Astrocyte (in vitro differentiated cells and primary cell): ENCODE measurements around the gene SLC22A31.

Experiments
- CTCF ChIP-seq: IDR thresholded peaks from 2 replicates; pipeline ENCODE4 v1.5.1; 2011; ENCODE audit warnings: low read depth, mild to moderate bottlenecking, inconsistent platforms, low read length, moderate library complexity; ENCODE audit not compliant: insufficient read depth
- EZH2 ChIP-seq: IDR thresholded peaks from 2 replicates; pipeline ENCODE4 v1.6.1; 2012; ENCODE audit warnings: mild to moderate bottlenecking, low read length, inconsistent platforms; ENCODE audit not compliant: insufficient read depth

- TF ChIP-seq CTCF (no peak), EZH2 (no peak)
These were observed 22.6 kb upstream of the SLC22A31 start for GRCh38 chr16:89222931-89223330.
